K562 (cell line): ENCODE measurements around the gene TERT. TPM values are rescaled to one million over a fixed set of nuclear protein-coding genes. Genes with fewer than 3 reads are reported as not detected.
A peak's percentile ranks its signal among the peaks of the same experiment; 100 is the strongest.

Experiments
- PHF20 ChIP-seq: fragments of 450-650 bp; IDR thresholded peaks from 2 replicates; pipeline ENCODE4 v1.6.1; 2018; ENCODE audit not compliant: partially characterized antibody
- RBM17 ChIP-seq: fragments of 200-400 bp; formaldehyde crosslinking; IDR thresholded peaks from 2 replicates; pipeline ENCODE4 v1.6.1; 2017; ENCODE audit warnings: low read depth, mild to moderate bottlenecking, low read length, borderline replicate concordance
- polyA plus RNA-seq, 8 experiments: library from polyadenylated mRNA; depleted of rRNA in 4 of 8; stranded (reverse) in 5 of 8; unstranded in 3 of 8; fragments of >200 nt; fragmentation: Nextera tagmentation in 2 of 8; fragmentation: Illumina TruSeq in 1 of 8; extraction: Ambion mirVana in 2 of 8; extraction: Trizol in 1 of 8; gene quantifications; 2 replicates each; pipeline versions ENCODE4 v1.2.1 to v1.2.3, GENCODE V29; 2011 to 2014; ENCODE audit warnings: inconsistent platforms in 1 of 8, missing spikeins in 1 of 8
- total RNA-seq, 7 experiments: library from RNA; depleted of rRNA in 6 of 7; stranded (reverse); fragments of >200 nt in 6 of 7; fragmentation: Illumina TruSeq in 2 of 7; extraction: Trizol in 2 of 7; gene quantifications; 2 replicates each; pipeline versions ENCODE4 v1.2.1 to v1.2.3, GENCODE V29; 2011 to 2021; ENCODE audit warnings: low replicate concordance in 1 of 7
- TF ChIP-seq, protein P1 (sequence below), 2 experiments: fragments of 450-650 bp in 1 of 2; sonication (generic) in 1 of 2; formaldehyde crosslinking in 1 of 2; IDR thresholded peaks; 2 replicates each; pipeline versions ENCODE4 v1.7.1 to v1.9.0; 2016 to 2022; ENCODE audit warnings: inconsistent platforms in 1 of 2, mild to moderate bottlenecking in 1 of 2, missing genetic modification reagents in 1 of 2
- TF ChIP-seq, protein P2 (sequence below), 2 experiments: fragments of 450-650 bp; formaldehyde crosslinking in 1 of 2; IDR thresholded peaks; 2 replicates each; pipeline versions ENCODE4 v1.4.0 to v1.6.1; 2014 to 2020; ENCODE audit warnings: mild to moderate bottlenecking in 2 of 2, borderline replicate concordance in 1 of 2, low read depth in 1 of 2
- TF ChIP-seq, protein P3 (sequence below), 2 experiments: IDR thresholded peaks; 2 replicates each; pipeline ENCODE4 v1.6.1; 2012; ENCODE audit warnings: improper control_type of control experiment in 2 of 2, low read depth in 2 of 2, low read length in 2 of 2, borderline replicate concordance in 1 of 2

TERT gene
- total and polyA plus RNA-seq, 9 of the 15 experiments (the other 6 are each of a cell fraction or from before 2014, with no cell fraction given) = 0.08 to 4.5 (median 0.98) TPM; not detected in 1

DNA sequence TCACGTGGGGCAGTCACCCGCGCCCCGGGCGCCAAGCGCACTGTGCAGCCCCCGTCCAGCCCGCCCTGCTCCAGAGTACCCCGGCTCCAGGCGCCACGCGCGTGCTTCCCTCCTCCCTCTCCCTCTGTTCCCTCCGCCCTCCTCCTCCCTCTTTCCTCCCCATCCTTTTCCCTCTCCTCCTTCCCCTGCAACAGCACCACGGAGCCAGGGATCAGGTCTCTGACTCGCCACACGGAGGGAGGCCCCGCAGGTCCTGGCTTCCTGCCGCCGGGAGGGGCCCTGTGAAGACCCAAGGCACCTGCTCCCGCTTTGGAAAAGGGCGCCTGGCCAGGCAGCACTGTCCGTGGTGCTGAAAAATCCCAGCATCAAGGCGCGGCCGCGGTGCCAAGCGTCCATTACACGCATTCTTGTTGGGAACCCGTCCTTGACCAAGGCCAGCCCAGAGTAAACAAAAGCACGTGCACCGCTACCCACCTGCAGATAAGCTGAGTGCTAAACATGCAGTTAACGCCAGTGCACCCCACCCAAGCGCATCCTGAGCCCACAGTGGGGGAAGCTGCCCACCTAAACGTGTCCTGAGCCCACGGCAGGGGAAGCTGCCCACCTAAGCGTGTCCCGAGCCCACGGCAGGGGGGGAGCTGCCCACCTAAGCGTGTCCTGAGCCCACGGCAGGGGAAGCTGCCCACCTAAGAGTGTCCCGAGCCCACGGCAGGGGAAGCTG is 48.0 kb downstream of the TERT start (continued):
- TF ChIP-seq, protein P1, sequence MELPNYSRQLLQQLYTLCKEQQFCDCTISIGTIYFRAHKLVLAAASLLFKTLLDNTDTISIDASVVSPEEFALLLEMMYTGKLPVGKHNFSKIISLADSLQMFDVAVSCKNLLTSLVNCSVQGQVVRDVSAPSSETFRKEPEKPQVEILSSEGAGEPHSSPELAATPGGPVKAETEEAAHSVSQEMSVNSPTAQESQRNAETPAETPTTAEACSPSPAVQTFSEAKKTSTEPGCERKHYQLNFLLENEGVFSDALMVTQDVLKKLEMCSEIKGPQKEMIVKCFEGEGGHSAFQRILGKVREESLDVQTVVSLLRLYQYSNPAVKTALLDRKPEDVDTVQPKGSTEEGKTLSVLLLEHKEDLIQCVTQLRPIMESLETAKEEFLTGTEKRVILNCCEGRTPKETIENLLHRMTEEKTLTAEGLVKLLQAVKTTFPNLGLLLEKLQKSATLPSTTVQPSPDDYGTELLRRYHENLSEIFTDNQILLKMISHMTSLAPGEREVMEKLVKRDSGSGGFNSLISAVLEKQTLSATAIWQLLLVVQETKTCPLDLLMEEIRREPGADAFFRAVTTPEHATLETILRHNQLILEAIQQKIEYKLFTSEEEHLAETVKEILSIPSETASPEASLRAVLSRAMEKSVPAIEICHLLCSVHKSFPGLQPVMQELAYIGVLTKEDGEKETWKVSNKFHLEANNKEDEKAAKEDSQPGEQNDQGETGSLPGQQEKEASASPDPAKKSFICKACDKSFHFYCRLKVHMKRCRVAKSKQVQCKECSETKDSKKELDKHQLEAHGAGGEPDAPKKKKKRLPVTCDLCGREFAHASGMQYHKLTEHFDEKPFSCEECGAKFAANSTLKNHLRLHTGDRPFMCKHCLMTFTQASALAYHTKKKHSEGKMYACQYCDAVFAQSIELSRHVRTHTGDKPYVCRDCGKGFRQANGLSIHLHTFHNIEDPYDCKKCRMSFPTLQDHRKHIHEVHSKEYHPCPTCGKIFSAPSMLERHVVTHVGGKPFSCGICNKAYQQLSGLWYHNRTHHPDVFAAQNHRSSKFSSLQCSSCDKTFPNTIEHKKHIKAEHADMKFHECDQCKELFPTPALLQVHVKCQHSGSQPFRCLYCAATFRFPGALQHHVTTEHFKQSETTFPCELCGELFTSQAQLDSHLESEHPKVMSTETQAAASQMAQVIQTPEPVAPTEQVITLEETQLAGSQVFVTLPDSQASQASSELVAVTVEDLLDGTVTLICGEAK (IDR thresholded peaks at IDR 0.05) = no peak
- TF ChIP-seq, protein P1 (CRISPR knock-in tag; IDR thresholded peaks at IDR 0.05) = 0 out of 2 replicates have a peak, but pooled peaks have one; percentile 15
- TF ChIP-seq, protein P2, sequence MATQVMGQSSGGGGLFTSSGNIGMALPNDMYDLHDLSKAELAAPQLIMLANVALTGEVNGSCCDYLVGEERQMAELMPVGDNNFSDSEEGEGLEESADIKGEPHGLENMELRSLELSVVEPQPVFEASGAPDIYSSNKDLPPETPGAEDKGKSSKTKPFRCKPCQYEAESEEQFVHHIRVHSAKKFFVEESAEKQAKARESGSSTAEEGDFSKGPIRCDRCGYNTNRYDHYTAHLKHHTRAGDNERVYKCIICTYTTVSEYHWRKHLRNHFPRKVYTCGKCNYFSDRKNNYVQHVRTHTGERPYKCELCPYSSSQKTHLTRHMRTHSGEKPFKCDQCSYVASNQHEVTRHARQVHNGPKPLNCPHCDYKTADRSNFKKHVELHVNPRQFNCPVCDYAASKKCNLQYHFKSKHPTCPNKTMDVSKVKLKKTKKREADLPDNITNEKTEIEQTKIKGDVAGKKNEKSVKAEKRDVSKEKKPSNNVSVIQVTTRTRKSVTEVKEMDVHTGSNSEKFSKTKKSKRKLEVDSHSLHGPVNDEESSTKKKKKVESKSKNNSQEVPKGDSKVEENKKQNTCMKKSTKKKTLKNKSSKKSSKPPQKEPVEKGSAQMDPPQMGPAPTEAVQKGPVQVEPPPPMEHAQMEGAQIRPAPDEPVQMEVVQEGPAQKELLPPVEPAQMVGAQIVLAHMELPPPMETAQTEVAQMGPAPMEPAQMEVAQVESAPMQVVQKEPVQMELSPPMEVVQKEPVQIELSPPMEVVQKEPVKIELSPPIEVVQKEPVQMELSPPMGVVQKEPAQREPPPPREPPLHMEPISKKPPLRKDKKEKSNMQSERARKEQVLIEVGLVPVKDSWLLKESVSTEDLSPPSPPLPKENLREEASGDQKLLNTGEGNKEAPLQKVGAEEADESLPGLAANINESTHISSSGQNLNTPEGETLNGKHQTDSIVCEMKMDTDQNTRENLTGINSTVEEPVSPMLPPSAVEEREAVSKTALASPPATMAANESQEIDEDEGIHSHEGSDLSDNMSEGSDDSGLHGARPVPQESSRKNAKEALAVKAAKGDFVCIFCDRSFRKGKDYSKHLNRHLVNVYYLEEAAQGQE (IDR thresholded peaks at IDR 0.05; ENCODE audit: borderline replicate concordance) = peak; percentile 99
- TF ChIP-seq, protein P2 (CRISPR knock-in tag; IDR thresholded peaks at IDR 0.05; ENCODE audit: low read depth) = peak; percentile 98
- TF ChIP-seq RBM17 = no peak
- TF ChIP-seq, protein P3, sequence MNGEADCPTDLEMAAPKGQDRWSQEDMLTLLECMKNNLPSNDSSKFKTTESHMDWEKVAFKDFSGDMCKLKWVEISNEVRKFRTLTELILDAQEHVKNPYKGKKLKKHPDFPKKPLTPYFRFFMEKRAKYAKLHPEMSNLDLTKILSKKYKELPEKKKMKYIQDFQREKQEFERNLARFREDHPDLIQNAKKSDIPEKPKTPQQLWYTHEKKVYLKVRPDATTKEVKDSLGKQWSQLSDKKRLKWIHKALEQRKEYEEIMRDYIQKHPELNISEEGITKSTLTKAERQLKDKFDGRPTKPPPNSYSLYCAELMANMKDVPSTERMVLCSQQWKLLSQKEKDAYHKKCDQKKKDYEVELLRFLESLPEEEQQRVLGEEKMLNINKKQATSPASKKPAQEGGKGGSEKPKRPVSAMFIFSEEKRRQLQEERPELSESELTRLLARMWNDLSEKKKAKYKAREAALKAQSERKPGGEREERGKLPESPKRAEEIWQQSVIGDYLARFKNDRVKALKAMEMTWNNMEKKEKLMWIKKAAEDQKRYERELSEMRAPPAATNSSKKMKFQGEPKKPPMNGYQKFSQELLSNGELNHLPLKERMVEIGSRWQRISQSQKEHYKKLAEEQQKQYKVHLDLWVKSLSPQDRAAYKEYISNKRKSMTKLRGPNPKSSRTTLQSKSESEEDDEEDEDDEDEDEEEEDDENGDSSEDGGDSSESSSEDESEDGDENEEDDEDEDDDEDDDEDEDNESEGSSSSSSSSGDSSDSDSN (IDR thresholded peaks at IDR 0.05; ENCODE audit: borderline replicate concordance in 1 of 2, low read depth in 2 of 2, low read length in 2 of 2) = peak in 1 of 2 experiments; percentile 53; a peak in 1 of 4 replicates
- no peak for TF ChIP-seq PHF20
